Epidermal melanocyte (primary cell): ENCODE data around the gene CCSER2.
"Not testable (repeated sequence)": the region's sequence is repeated elsewhere in the genome, so short reads cannot be mapped to it uniquely, and the experiment has no call there.

Experiments used
- DNase-seq: peaks from one replicate; pipeline ENCODE4 v3.0.0; 2011; ENCODE audit warnings: low spot score; ENCODE audit not compliant: insufficient read length

The CCSER2 gene

DNA sequence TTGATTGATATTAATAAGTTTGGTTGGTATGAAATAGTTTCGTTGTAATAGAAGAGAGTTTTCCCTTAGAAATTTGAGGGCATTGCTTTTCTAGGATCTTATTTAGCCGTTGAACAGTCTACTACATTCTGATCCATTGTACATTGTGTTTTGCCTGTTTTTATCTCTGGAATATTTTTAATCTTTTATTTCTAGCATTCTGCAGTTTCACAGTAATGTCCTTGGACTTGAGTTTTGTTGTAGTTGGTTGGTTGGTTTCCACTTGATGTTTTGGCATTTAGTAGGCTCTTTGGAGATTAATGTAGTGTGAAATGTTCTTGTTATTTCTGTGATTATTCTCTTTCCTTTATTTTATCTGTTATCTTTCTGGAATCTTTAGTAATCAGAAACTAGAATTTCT, 112.4 kb downstream of the CCSER2 start:
- no peak for DNase-seq

DNA sequence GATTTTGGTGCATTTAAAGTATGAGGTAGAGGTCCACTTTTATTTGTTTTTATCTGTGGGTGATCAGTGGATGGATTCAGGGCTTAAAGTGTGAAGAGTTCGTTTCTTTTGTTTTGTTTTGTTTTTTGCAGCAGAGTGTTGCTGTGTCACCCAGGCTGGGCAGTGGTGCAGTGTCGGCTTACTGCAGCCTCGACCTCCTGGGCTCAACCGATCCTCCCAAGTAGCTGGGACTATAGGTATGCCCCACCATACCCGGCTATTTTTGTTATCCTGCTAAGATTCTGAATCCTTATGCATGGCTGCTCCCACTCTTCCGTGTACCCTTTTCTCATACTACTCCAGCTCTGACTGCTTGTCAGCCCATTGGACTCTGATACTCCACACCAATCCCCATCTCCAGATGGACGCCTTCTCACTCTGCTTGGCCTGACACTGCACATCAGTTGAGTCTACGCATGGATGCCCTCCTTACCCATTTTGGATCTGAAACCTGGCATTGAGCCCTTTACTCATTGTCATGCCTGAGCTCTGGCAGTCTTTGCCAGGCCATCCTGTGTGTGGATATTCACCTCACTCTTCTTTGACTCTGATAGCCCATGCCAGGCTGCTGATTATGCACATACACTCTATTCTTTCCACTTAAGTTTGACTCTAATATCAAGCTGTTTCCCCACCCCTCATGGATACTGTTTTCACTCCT, 119.5 kb downstream of the CCSER2 start:
- no peak for DNase-seq

DNA sequence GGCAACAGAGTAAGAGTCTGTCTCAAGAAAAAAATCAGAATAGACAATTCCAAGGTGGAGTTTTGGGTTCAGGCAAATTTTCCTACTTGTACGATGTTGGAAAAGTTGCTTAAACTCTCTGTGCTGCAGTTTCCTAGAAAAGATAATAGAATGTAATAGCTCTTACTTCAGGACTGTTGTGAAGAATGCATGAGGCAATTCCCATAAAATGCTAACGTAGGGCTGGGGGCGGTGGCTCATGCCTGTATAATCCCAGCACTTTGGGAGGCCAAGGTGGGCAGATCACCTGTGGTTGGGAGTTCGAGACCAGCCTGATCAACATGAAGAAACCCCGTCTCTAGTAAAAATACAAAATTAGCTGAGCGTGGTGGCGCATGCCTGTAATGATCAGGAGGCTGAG, 121.0 kb downstream of the CCSER2 start:
- not testable (repeated sequence) for DNase-seq

- no peak for DNase-seq
These were observed 123.6 kb downstream of the CCSER2 start for GRCh38 chr10:84452003-84452402.

DNA sequence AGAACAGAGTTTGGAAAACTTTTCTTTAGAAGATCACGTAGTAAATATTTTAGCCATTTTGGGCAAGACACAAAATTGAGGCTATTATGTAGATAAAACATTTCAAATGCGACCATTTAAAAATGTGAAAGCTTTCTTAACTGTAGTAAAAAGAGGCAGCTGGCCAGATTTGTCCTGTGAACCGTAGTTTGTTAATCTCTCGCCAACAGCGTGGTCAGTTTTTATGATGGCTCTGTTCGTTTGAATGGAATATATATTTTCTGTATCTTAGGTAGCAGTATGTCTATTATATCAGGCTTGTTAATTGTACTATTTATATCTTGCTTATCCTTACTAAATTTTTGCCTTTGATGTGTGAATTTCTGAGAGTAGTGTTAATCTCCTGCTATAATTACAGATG, 124.9 kb downstream of the CCSER2 start:
- DNase-seq, result no peak

GRCh38 chr10:84456126-84456525, 127.7 kb downstream of the CCSER2 start:
- DNase-seq, result no peak

DNA sequence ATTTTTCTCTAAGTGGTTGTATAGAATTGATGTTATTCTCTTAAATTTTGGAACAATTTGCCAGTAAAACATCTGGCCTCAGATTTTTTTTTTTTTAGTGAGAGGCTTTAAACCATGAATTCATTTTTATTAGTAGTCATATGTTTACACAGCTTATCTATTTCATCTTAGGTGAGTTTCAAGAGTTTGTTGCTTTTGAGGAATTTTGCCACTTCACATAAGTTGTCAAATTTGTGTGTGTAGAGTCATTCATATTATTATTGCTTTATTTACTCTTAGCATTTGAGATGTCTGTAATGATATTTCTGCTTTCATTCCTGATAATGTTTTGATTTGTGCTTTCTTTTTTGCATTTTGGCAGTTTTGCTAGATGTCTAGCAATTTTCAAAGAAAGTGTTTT, 132.1 kb downstream of the CCSER2 start:
- no peak for DNase-seq

DNA sequence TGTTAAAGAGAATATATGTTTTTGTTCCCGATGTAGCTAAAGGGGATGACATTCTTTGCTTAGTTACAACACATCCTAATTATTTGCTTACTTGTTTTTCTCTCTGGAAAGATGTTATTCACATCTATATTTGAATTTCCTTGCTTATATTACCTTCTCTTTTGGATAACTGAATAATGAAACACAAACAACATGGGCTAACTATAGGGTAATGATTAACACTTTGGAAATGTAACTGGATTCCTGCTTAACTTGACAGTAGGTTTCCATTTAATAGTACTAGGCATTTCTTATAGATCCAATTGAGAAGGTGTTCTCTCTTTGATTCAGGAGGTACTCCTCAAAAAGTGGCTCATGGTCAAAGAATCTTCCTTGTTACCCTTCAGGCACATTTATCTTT, 141.1 kb downstream of the CCSER2 start:
- no peak for DNase-seq

- no peak for DNase-seq
These were observed 144.7 kb downstream of the CCSER2 start for GRCh38 chr10:84473136-84473535.

DNA sequence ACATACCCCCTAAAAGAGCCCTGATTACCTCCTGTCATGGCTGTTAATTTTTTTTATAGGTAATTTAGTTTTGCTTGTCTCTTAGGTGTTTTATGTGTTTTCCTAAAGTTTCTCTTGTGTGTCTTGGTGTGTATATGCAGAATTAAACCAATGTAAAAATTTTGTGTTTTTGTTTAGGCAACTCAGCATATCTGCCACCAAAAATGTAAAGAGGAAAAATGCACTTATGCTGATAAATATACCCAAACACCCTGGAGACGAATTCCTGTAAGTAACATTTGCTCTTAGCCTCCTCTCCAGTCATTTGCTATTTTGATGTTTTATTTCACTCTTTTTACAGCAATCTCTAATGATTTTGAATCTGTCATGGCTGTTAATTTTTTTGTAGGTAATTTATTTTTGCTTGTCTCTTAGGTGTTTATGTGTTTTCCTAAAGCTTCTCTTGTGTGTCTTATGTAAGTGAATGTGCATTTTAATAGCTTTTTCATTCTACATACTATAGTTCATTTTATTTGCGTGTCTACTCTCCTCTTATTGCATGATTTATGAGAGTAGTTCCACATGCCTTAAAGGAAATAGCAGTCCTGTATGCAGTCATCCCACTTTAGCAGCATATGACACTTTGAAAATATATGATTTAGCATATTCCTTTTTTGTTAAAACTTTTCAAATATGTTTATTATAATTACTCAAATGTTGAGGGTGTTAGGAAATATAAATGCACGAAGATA, 149.2 kb downstream of the CCSER2 start:
- DNase-seq, result no peak

GRCh38 chr10:84478151-84478550, 149.8 kb downstream of the CCSER2 start:
- no peak for DNase-seq

DNA sequence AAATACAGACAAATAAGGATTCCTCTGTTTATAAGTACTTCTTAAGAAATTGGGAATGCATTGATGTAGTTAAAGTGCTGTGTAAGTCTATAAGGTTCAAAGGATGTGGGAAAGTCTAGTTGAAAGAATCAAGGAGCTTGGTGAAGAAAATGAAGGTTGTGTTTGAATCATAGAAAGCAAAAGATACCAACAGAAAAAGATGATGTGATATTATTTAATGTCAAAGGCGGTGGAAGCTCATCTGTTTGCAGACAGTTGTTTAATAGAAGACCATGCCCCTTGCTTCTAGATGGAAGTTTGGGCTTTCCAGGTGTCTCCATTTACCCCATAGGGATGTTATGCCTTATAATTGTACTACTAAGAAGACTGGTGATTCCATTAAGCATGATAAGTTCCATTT, 150.3 kb downstream of the CCSER2 start:
- DNase-seq, result no peak

GRCh38 chr10:84484541-84484940, 156.2 kb downstream of the CCSER2 start:
- DNase-seq, result no peak

- no peak for DNase-seq
These were observed 165.0 kb downstream of the CCSER2 start for GRCh38 chr10:84493361-84493760.

DNA sequence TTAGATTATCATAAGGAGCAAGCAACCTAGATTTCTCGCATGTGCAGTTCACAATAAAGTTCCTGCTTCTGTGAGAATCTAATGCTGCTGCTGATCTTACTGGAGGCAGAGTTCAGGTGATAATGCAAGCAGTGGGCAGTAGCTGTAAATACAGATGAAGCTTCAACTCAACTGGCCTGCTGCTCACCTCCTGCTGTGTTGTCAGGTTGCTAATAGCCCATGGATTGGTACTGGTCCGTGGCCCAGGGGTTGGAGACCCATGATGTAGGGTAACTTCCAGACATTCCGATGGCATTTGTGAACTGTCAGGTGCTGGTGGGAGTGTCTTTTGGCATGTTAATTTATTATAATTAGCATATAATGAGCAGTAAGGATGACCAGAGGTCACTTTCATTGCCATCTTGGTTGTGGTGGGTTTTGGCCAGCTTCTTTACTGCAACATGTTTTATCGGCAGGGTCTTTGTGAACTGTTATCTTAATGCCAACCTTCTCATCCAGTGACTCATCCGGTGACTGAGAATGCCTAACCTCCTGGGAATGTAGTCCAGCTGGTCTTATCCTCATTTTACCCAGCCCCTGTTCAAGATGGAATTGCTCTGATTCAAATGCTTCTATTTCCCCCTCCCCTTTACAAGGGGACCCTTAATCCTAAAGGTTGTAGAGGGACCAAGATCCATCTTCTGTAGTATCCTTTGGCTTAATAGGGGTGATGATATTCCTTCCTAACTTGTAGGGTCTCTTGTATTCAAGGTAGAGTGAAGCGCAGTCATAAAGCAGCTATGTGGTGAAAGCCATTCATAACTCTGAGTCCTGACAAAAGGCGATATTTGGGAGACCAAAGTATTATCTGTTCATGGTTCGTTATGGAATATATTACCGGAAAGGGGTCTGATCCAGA, 165.8 kb downstream of the CCSER2 start:
- no peak for DNase-seq

DNA sequence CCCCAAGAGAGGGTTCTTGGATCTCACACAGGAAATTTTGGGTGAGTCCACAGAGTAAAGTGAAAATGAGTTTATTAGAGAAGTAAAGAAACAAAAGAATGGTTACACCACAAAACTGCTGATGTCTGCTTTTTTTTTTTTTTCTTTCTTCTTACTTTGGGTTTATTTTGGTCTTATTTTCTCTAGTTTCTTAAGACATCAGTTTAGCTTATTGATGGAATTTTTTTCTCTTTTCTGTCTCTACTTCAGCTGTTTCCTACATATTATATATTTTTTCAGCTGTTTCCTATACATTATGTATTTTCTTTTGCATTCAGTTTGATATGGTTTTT, 166.4 kb downstream of the CCSER2 start:
- no peak for DNase-seq

DNA sequence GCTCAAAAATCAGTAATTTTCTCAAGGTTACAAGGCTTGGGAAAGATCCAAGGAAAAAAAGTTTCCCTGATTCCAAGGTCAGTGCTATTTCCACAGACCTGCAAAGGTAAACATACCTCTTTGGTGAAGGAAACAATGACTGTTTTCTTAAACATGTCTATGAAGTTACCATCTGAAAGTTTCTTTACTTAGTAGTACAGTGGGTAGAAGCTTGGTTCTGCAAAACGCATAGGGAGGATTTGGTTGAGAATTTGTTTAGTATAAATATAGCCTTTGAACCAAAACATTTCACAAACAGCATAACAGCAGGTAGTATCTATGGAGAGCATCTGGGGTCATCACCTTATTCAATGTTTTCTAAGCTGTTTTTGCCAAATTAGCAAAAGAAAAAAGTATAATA, 169.6 kb downstream of the CCSER2 start:
- no peak for DNase-seq

DNA sequence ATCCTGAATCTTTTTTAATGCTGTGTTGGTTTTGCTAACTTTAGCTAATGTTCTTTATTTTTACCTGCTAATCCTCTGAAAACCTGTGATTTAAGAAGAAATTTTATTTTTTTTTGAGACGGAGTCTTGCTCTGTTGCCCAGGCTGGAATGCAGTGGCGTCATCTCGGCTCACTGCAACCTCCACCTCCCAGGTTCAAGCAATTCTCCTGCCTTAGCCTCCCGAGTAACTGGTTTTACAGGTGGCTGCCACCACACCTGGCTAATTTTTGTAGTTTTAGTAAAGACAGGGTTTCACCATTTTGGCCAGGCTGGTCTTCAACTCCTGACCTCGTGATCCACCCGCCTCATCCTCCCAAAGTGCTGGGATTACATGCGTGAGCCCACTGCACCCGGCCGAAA, 170.7 kb downstream of the CCSER2 start:
- not testable (repeated sequence) for DNase-seq

DNA sequence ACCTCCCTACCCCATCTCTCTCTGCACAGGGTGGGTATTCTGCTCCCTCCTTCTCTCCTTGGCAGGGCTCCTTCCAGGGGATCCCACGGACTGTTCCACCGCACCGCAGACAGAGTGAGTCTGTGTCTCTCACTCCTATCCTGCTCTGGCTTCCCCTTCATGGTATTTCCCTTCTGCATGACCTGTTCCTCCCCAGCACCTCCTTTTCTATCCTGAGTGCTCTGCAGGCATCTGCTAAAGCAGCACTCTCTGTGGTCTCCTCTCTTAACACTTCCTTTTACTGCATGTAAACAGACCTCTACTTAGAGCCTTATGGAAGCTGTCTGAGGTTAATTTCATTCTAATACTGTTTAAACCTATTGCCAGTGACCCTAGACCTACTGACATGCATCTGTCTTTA, 171.5 kb downstream of the CCSER2 start:
- DNase-seq, result no peak

- DNase-seq, result no peak
These were observed 181.7 kb downstream of the CCSER2 start for GRCh38 chr10:84510121-84510520.

GRCh38 chr10:84511106-84511505, 182.7 kb downstream of the CCSER2 start:
- no peak for DNase-seq

- DNase-seq, result no peak
These were observed 183.4 kb downstream of the CCSER2 start for GRCh38 chr10:84511709-84512285.
